Inflammatory macrophage (primary cell): ENCODE results near the gene LMO2.
"Not testable (repeated sequence)": the region's sequence is repeated elsewhere in the genome, so short reads cannot be mapped to it uniquely, and the experiment has no call there.

Experiments used
- DNase-seq, 2 donors: peaks; one replicate each; pipeline ENCODE4 v3.0.0-alpha.2; 2020 to 2022

The LMO2 gene

GRCh38 chr11:33860926-33861325 is 30.9 kb downstream of the LMO2 start:
- no peak for DNase-seq

DNA sequence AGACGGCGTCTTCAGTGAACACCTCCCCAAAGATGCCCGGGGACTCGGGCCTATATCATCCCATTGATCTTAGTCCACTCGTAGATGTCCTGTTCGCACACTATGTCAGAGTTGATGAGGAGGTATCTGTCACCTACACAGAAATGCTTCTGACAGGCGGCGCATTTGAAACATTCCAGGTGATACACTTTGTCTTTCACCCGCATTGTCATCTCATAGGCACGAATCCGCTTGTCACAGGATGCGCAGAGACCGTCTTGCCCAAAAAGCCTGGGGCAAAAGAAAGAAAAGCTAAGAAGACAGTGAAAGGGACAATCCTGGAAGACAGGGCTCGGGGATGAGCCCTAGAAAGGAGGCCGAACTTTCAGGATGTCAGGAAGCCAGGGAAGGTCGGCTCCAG is 32.6 kb downstream of the LMO2 start:
- DNase-seq, result no peak

DNA sequence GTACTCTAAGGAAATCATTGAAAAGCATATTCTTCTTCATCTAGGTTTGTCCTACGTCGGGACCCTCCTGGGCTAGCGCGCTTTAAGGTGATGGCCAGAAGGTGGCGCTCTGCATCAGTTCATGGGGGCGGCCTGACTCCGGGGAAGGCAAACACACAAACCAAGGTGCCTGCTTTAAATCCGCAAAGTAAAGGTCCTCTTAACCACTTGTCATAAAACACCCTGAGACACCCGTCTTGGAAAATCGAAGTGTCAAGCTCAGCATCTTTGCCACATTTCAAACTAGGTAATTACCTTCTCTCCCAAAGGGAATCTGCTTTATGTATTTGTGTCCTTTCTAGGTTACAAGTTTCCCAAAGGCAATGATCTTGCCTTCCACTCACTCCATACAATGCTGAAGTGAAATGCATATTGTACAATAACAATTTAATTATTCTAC is 33.9 kb downstream of the LMO2 start:
- DNase-seq, result peak; percentile 76 to 79

GRCh38 chr11:33855500-33855899 is 36.4 kb downstream of the LMO2 start:
- DNase-seq, result no peak

DNA sequence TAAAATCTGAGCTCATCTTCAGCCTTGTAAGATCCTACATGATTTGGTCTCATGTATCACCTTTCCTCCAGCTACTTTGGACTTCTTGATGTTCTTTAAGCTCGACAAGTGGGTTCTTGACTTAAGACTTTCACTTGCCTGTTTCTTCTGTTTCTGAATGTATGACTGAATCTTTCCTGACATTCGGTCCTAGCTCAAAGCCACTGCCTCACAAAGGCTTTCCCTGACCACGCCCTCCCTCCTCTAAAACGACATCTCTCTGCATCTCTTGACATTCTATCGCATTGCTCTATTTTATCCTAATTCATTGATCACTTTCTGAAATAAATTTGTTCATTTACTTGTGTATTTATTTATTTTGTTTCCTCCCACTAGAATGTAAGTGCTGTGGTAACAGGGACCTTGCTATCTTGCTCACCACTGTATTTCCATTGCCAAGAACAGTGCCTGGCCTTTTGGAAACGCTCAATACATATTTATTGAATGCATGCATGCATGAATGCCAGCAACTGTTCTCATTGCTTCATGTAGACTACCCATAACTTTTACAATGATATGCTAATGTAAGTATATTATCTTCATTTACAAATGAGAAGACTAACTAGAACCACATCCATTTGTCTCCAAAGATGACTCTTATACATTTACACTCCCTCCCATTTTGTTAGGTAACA is 43.0 kb downstream of the LMO2 start:
- no peak for DNase-seq

- no peak for DNase-seq
Measured at GRCh38 chr11:33847251-33847650, 44.6 kb downstream of the LMO2 start.

DNA sequence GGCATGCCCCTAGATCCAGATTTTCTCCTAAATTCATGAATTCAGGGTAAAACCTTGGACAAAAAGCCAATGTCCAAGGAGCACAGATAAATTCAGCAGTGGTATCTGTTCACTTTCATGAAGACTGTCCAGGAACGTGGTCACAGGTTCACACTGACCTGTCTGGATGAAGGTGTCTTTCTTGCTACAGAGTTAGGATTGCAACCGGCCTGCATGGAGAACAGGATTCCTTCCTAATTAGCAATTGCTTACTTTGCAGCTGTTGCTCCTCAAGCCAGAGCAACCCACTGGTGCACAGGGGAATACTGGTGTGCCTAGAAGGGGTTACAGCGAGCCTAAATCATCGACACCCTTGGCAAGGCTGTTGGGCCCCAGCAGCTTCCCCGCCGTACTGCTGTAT is 47.6 kb downstream of the LMO2 start:
- DNase-seq, result no peak

GRCh38 chr11:33843018-33843417 is 48.9 kb downstream of the LMO2 start:
- no peak for DNase-seq

GRCh38 chr11:33842236-33842915 is 49.5 kb downstream of the LMO2 start:
- no peak for DNase-seq

GRCh38 chr11:33838234-33838633 is 53.6 kb downstream of the LMO2 start:
- not testable (repeated sequence) for DNase-seq

DNA sequence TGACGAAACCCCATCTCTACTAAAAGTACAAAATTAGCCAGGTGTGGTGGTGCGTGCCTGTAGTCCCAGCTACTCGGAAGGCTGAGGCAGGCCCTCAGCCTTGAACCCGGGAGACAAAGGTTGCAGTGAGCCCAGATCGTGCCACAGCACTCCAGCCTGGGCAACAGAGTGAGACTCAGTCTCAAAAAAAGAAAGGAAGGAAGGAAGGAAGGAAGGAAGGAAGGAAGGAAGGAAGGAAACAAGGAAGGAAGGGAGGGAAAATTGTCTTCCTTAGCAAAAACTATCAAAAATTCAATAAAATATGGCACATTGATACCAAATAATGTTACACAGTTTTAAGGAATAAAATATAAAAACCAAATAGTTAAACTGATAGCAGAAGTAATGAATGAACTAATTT is 54.5 kb downstream of the LMO2 start:
- not testable (repeated sequence) for DNase-seq

- peak in 1 of 2 donors; percentile 13 for DNase-seq
Measured at GRCh38 chr11:33835143-33835878, 56.6 kb downstream of the LMO2 start.

DNA sequence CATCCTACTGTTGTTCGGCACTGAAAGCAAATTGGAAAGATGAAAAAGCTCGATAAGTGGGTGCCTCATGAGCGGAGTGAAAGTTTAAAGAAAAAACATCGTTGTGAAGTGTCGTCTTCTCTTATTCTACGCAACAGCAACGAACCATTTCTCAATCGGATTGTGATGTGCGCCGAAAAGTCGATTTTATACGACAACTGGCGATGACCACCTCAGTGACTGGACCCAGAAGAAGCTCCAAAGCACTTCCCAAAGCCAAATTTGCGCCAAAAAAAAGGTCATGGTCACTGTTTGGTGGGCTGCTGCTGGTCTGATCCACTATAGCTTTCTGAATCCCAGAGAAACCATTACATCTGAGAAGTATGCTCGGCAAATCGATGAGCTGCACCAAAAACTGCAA is 59.2 kb downstream of the LMO2 start:
- DNase-seq, result no peak

DNA sequence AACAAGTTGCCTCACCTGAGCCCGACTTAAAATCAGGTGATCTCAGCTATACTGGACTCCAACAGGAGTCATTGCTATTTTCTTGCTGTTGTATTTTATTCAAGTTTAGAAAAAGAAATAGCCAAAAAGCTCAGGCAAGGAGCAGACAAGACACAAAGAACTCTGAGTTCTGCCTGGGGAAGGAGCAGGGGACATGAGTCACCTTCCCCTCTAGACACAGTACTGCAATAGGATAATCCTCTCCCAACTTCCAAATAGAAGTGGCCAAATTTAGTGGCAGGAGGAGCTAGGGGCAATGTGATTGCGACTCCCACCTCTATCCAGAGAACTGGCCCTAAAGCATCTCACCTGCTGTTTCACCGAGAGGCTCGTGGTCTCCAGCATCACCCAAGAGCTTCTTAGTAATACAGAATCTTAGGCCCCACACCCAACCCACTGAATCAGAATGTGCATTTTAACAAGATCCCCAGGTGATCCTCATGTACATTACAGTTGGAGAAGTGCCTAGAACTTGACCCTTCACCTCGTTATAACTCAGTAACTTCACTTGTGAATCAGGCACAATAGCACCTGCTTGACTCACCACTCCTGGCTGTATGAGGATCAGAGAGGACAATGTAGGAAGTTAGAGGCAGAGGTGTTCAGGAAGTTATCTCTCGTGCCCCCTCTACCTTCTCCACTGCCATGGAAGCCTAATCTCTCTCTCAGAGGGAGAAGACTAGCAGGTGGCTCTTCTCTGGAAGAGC is 60.8 kb downstream of the LMO2 start:
- DNase-seq, result no peak

GRCh38 chr11:33829430-33830141 is 62.3 kb downstream of the LMO2 start:
- peak; percentile 71 to 73 for DNase-seq

DNA sequence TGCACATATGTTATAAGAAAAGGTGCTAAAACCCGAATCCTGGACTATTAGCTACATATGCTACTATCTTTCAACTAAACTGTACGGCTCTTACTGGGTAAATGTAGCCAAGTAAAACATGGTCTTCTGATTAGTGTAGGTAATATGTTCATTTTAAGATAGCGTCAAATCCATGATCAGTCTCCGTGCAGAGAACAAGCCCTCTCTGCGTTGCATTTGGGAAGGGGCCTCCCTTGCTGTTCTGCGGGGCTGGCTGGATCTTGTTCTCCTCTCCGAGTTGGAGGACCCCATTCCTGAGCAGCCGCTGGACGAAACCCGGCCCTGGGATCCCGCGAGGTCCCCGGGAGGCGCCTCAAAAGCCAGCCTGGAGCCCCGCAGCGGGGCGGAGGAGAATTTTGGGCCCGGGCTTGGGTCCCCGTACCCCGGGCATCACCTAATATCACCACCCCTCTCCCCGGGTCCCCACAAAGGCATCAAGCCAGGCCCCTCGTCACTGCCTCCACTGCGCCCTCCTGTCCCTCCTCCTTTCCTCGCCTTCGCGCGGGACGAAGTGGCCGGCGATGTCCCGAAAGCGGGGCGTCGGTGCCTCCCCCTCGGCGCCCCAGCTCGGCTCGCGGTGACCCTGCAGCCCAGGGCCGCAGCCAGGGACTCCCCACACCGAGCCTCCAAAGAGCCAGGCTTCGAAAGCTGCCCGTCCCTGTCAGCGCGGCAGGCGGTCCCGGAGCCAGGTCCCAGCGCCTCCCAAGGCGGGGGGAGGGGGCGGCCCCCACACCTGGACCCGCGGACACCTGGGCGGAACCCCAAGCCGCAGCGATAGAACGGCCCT is 63.1 kb downstream of the LMO2 start:
- no peak for DNase-seq

GRCh38 chr11:33827206-33827605 is 64.7 kb downstream of the LMO2 start:
- no peak for DNase-seq

DNA sequence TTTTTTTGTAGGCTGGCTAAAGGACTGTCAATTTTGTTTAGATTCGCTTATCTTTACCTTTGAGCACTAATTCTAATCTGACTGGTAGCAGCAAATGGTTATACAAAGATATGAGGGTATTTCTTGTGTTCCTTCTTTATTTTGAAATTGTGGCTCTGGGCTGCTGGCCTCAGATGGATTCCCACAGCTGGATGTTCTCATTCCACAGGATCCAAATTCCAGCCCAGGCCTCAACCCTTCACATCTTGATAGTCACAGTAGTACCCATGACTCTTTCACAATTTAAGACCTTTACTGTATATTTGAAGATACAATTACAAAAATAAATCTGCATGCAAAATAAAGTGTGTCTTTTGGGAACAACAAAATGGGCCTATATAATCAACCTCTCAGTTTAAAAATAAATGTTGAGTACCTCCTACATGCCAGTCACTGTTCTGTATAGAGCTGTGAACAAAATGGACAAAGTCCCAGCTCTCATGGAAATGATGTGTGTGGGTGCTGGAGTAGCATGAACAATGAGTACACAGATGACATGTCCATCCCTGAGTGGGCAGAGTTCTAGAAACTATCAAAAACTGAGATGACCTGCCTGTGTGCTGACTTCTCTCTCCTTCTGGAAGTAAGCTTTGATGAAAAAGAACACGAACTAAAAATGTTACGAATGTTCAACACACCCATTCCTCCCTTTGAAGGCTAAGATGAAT is 65.9 kb downstream of the LMO2 start:
- peak in 1 of 2 donors; percentile 47 for DNase-seq

GRCh38 chr11:33822981-33823380 is 68.9 kb downstream of the LMO2 start:
- DNase-seq, result peak; percentile 15 to 34

DNA sequence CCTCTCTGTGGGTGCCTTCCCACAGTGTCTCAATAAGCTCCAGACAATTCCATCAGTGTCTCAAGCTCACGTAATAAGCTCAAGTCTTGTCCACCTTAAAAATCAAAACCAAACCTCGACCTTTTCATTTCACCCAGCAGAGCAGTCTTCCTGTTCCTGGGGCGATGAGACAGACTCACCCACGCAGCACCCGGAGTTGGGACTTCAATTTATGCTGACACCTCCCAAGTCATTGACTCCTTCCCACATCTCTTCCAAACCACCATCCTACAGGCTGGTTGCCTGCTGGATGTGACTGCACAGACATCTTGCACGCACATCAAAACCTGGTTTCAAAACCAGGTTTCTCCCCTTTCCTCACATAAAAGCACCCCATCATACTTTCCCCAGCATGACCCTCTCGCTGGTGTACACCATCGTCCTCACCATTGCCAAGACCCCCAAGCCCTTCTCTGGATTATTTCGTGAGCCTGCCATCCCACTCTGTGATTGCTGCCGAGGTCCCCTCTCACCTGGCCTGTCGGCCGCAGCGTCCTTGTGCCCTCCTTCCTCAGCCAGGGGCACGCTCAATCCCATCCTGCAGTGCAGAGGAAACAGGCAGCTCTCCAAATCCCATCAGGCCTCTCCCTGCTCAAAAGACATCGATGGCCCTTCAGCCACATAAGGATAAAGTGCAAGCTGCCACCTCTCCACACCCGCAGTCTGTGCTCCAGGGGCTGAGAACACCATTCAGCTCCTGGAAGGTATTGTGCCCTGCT is 72.4 kb downstream of the LMO2 start:
- peak; percentile 9 to 49 for DNase-seq
